SK-N-SH treated with all-trans-retinoic acid at 6 μM for 48 hours (cell line): ENCODE data around the gene IFNL3.

ENCODE experiments used
- ARNTL ChIP-seq: fragments of 450-650 bp; formaldehyde crosslinking; IDR thresholded peaks from 2 replicates; pipeline ENCODE4 v1.5.0; 2020; ENCODE audit warnings: low read depth, mild to moderate bottlenecking, moderate library complexity, borderline replicate concordance
- BACH2 ChIP-seq: fragments of 250-450 bp; sonication (Bioruptor Pico); IDR thresholded peaks from 2 replicates; pipeline ENCODE4 v1.9.0; 2021; ENCODE audit warnings: mild to moderate bottlenecking, borderline replicate concordance
- CREB5 ChIP-seq: fragments of 250-450 bp; sonication (Bioruptor Pico); IDR thresholded peaks from 2 replicates; pipeline ENCODE4 v1.5.1; 2020; ENCODE audit warnings: low read depth, mild to moderate bottlenecking, moderate library complexity
- CSRNP3 ChIP-seq: fragments of 250-450 bp; sonication (Bioruptor Pico); IDR thresholded peaks from 2 replicates; pipeline ENCODE4 v1.5.1; 2021; ENCODE audit warnings: mild to moderate bottlenecking, moderate library complexity
- ISL1 ChIP-seq: fragments of 250-450 bp; sonication (Bioruptor Pico); IDR thresholded peaks from 2 replicates; pipeline ENCODE4 v2.1.2; 2022; ENCODE audit warnings: mild to moderate bottlenecking, moderate library complexity
- SNAI2 ChIP-seq: fragments of 250-450 bp; sonication (Bioruptor Pico); IDR thresholded peaks from 2 replicates; pipeline ENCODE4 v1.5.0; 2020; ENCODE audit warnings: mild to moderate bottlenecking, moderate library complexity
- TCF4 ChIP-seq: fragments of 250-450 bp; sonication (Bioruptor Pico); IDR thresholded peaks from 2 replicates; pipeline ENCODE4 v1.8.0; 2021; ENCODE audit warnings: mild to moderate bottlenecking, moderate library complexity, borderline replicate concordance
- TSHZ2 ChIP-seq: fragments of 250-450 bp; sonication (Bioruptor Pico); IDR thresholded peaks from 2 replicates; pipeline ENCODE4 v1.5.0; 2020; ENCODE audit warnings: mild to moderate bottlenecking, moderate library complexity
- ZFP3 ChIP-seq: fragments of 250-450 bp; sonication (Bioruptor Pico); IDR thresholded peaks from 2 replicates; pipeline ENCODE4 v1.5.0; 2020; ENCODE audit warnings: mild to moderate bottlenecking, moderate library complexity
- ZFP30 ChIP-seq: fragments of 450-650 bp; formaldehyde crosslinking; IDR thresholded peaks from 2 replicates; pipeline ENCODE4 v1.5.0; 2022; ENCODE audit warnings: mild to moderate bottlenecking, moderate library complexity
- ZNF565 ChIP-seq: fragments of 450-650 bp; formaldehyde crosslinking; conservative IDR thresholded peaks from 2 replicates; pipeline ENCODE4 v1.5.0; 2020; ENCODE audit warnings: low read depth, mild to moderate bottlenecking, moderate library complexity
- ZNF8 ChIP-seq: fragments of 450-650 bp; formaldehyde crosslinking; IDR thresholded peaks from 2 replicates; pipeline ENCODE4 v1.5.0; 2020; ENCODE audit warnings: mild to moderate bottlenecking, moderate library complexity

GRCh38 chr19:39223703-39224279, 21.0 kb downstream of the IFNL3 start:
- TF ChIP-seq CREB5 = no peak
- TF ChIP-seq ZNF8 (CRISPR knock-in tag) = no peak
- no peak for TF ChIP-seq ISL1 (CRISPR knock-in tag)
- no peak for TF ChIP-seq ZNF565 (CRISPR knock-in tag)
- TF ChIP-seq TCF4 = no peak
- no peak for TF ChIP-seq ZFP30 (CRISPR knock-in tag)
- TF ChIP-seq SNAI2 (CRISPR knock-in tag) = no peak
- no peak for TF ChIP-seq TSHZ2
- no peak for TF ChIP-seq BACH2 (CRISPR knock-in tag)
- TF ChIP-seq ARNTL (CRISPR knock-in tag) = no peak
- no peak for TF ChIP-seq ZFP3 (CRISPR knock-in tag)
- TF ChIP-seq CSRNP3 (CRISPR knock-in tag) = no peak
